Limb (tissue), 2 donors: ENCODE data around the gene ZBBX.

Source experiments
- DNase-seq, 2 donors: peaks; one replicate each; pipeline ENCODE4 v3.0.0-alpha.2; 2016; ENCODE audit errors: extremely low spot score in 2 of 2

ZBBX gene

GRCh38 chr3:167318306-167318705 lies 61.8 kb downstream of the ZBBX start:
- no peak for DNase-seq

- DNase-seq, result no peak
These were observed 73.8 kb downstream of the ZBBX start for GRCh38 chr3:167306319-167306718.

- no peak for DNase-seq
These were observed 74.7 kb downstream of the ZBBX start for GRCh38 chr3:167305340-167305890.

GRCh38 chr3:167304077-167304476 lies 76.0 kb downstream of the ZBBX start:
- no peak for DNase-seq

GRCh38 chr3:167302678-167303077 lies 77.4 kb downstream of the ZBBX start:
- DNase-seq, result no peak

GRCh38 chr3:167300207-167300606 lies 79.9 kb downstream of the ZBBX start:
- DNase-seq, result no peak

- DNase-seq, result no peak
These were observed 90.7 kb downstream of the ZBBX start for GRCh38 chr3:167289435-167289834.

- no peak for DNase-seq
These were observed 91.4 kb downstream of the ZBBX start for GRCh38 chr3:167288737-167289136.

GRCh38 chr3:167287308-167287707 lies 92.8 kb downstream of the ZBBX start:
- no peak for DNase-seq

GRCh38 chr3:167274141-167274874 lies 105.8 kb downstream of the ZBBX start:
- no peak for DNase-seq

- no peak for DNase-seq
These were observed 127.1 kb downstream of the ZBBX start for GRCh38 chr3:167253037-167253436.

GRCh38 chr3:167251678-167252077 lies 128.4 kb downstream of the ZBBX start:
- DNase-seq, result no peak

GRCh38 chr3:167246252-167246651 lies 133.8 kb downstream of the ZBBX start:
- no peak for DNase-seq

GRCh38 chr3:167241048-167241845 lies 138.8 kb downstream of the ZBBX start:
- no peak for DNase-seq

GRCh38 chr3:167228135-167228534 lies 152.0 kb downstream of the ZBBX start:
- no peak for DNase-seq

GRCh38 chr3:167225821-167226220 lies 154.3 kb downstream of the ZBBX start:
- no peak for DNase-seq

- no peak for DNase-seq
These were observed 171.1 kb downstream of the ZBBX start for GRCh38 chr3:167209011-167209410.

GRCh38 chr3:167203062-167203461 lies 177.0 kb downstream of the ZBBX start:
- no peak for DNase-seq

- no peak for DNase-seq
These were observed 181.0 kb downstream of the ZBBX start for GRCh38 chr3:167198949-167199600.
